Neuronal stem cell (in vitro differentiated cells): Measurements from ENCODE around the gene TMEM107.

Experiments used
- DNase-seq: peaks from one replicate; pipeline ENCODE4 v3.0.0-alpha.2; 2013; ENCODE audit warnings: low spot score
- H2AFZ ChIP-seq: one replicate; pipeline ENCODE4 v1.6.1; 2013; ENCODE audit warnings: mild to moderate bottlenecking, low read length, inconsistent platforms
- H2AK5ac ChIP-seq: 2 replicates; pipeline ENCODE4 v1.6.1; 2013; ENCODE audit warnings: low read depth, mild to moderate bottlenecking, inconsistent platforms, low read length, moderate library complexity, mixed read lengths
- H2BK120ac ChIP-seq: 2 replicates; pipeline ENCODE4 v1.6.1; 2013; ENCODE audit warnings: low read depth, mild to moderate bottlenecking, inconsistent platforms, low read length, moderate library complexity, mixed read lengths
- H2BK12ac ChIP-seq: one replicate; pipeline ENCODE4 v1.6.1; 2013; ENCODE audit warnings: low read length, inconsistent platforms
- H2BK15ac ChIP-seq: 2 replicates; pipeline ENCODE4 v1.6.1; 2013; ENCODE audit warnings: mild to moderate bottlenecking, low read length, inconsistent platforms, mixed read lengths
- H2BK5ac ChIP-seq: one replicate; pipeline ENCODE4 v1.6.1; 2013; ENCODE audit warnings: inconsistent platforms, mild to moderate bottlenecking, low read length, moderate library complexity
- H3K14ac ChIP-seq: one replicate; pipeline ENCODE4 v1.6.1; 2013; ENCODE audit warnings: low read length, inconsistent platforms
- H3K18ac ChIP-seq: 2 replicates; pipeline ENCODE4 v1.6.1; 2013; ENCODE audit warnings: low read length, inconsistent platforms
- H3K23ac ChIP-seq: 2 replicates; pipeline ENCODE4 v1.6.1; 2013; ENCODE audit warnings: low read depth, mild to moderate bottlenecking, mixed read lengths, low read length, inconsistent platforms; ENCODE audit not compliant: poor library complexity
- H3K27ac ChIP-seq: replicated peaks from 3 replicates; pipeline ENCODE4 v1.5.1; 2013; ENCODE audit warnings: low read length, inconsistent platforms
- H3K27me3 ChIP-seq, 3 experiments: 2 replicates each; pipeline ENCODE4 v1.6.1; 2013; ENCODE audit warnings: low read length in 3 of 3, mild to moderate bottlenecking in 2 of 3, inconsistent platforms in 1 of 3, low read depth in 1 of 3, mixed read lengths in 1 of 3, moderate library complexity in 1 of 3; ENCODE audit not compliant: control insufficient read depth in 3 of 3, insufficient read depth in 3 of 3
- H3K36me3 ChIP-seq, 2 donors: replicated peaks in 1 of 2; 2 replicates each; pipeline ENCODE4 v1.6.1; 2013; ENCODE audit warnings: low read length in 2 of 2; ENCODE audit not compliant: control insufficient read depth in 2 of 2, insufficient read depth in 2 of 2
- H3K4ac ChIP-seq: 2 replicates; pipeline ENCODE4 v1.6.1; 2013; ENCODE audit warnings: inconsistent platforms, mild to moderate bottlenecking, low read length, moderate library complexity
- H3K4me1 ChIP-seq, 2 donors: 1 replicate in 1 of 2; 2 replicates in 1 of 2; pipeline ENCODE4 v1.6.1; 2013; ENCODE audit warnings: low read length in 2 of 2, low read depth in 1 of 2; ENCODE audit not compliant: control insufficient read depth in 2 of 2, insufficient read depth in 1 of 2
- H3K4me2 ChIP-seq: one replicate; pipeline ENCODE4 v1.6.1; 2013; ENCODE audit warnings: mild to moderate bottlenecking, low read length, inconsistent platforms; ENCODE audit not compliant: insufficient read depth, poor library complexity, severe bottlenecking
- H3K4me3 ChIP-seq, 2 donors: 2 replicates each; pipeline ENCODE4 v1.5.1; 2013; ENCODE audit warnings: low read length in 2 of 2, mild to moderate bottlenecking in 2 of 2, inconsistent platforms in 1 of 2, moderate library complexity in 1 of 2
- H3K79me1 ChIP-seq: one replicate; pipeline ENCODE4 v1.6.1; 2013; ENCODE audit warnings: low read depth, mild to moderate bottlenecking, inconsistent platforms, low read length, moderate library complexity
- H3K9ac ChIP-seq: one replicate; pipeline ENCODE4 v1.6.1; 2013; ENCODE audit warnings: mild to moderate bottlenecking, low read depth, low read length, inconsistent platforms; ENCODE audit not compliant: poor library complexity
- H3K9me3 ChIP-seq, 2 donors: replicated peaks in 1 of 2; 2 replicates each; pipeline versions ENCODE3 to v1.6.1; 2013; ENCODE audit warnings: low read length in 2 of 2, mild to moderate bottlenecking in 2 of 2, inconsistent platforms in 1 of 2, low read depth in 1 of 2, mixed read lengths in 1 of 2, moderate library complexity in 1 of 2; ENCODE audit not compliant: control insufficient read depth in 2 of 2, insufficient read depth in 1 of 2
- H4K8ac ChIP-seq: one replicate; pipeline ENCODE4 v1.6.1; 2013; ENCODE audit warnings: low read depth, mild to moderate bottlenecking, inconsistent platforms, low read length, moderate library complexity
- H4K91ac ChIP-seq: one replicate; pipeline ENCODE4 v1.6.1; 2013; ENCODE audit warnings: low read length, low read depth, mild to moderate bottlenecking, inconsistent platforms; ENCODE audit not compliant: poor library complexity
- WGBS, 2 donors: extraction: QIAGEN DNeasy Blood & Tissue Kit; methylation state at CpG; one replicate each; pipeline ENCODE4 v1.1.7; 2013; ENCODE audit warnings: missing lambda C conversion rate in 2 of 2, mixed read lengths in 1 of 2; ENCODE audit not compliant: insufficient read length in 2 of 2, insufficient replicate concordance in 1 of 2; ENCODE audit errors: extremely low coverage in 2 of 2; 5-methylcytosine and 5-hydroxymethylcytosine counted together

The TMEM107 gene

GRCh38 chr17:8160224-8160577 lies 16.0 kb downstream of the TMEM107 start:
- Histone ChIP-seq H3K9me3 (no peaks in the 10 kb centered on the region), H2AK5ac (no peak overlapping the region), H3K14ac (no peak overlapping the region), H2BK15ac (no peak overlapping the region), H3K9ac (no peak overlapping the region), H3K4ac (no peak overlapping the region), H3K4me3 (no peak overlapping the region), H2BK12ac (no peak overlapping the region), H3K23ac (no peak overlapping the region), H3K27me3 (no peaks in the 10 kb centered on the region), H3K4me1 (peaks cover 29 to 43% of the 10 kb centered on the region in 2 donors), H4K91ac (no peak overlapping the region), H3K18ac (no peak overlapping the region), H3K27ac (no peak overlapping the region), H4K8ac (no peak overlapping the region), H2BK120ac (no peak overlapping the region), H3K4me2 (no peak overlapping the region), H2BK5ac (no peak overlapping the region), H2AFZ (no peak overlapping the region), H3K36me3 (peaks cover 22 to 40% of the 10 kb centered on the region in 2 donors), H3K79me1 (peaks cover 16% of the 10 kb centered on the region)
- DNase-seq = no peak
- WGBS, 2 donors = no CpG with 5 or more reads among the region's 4 CpGs

- Histone ChIP-seq H2BK15ac (no peak overlapping the region), H2BK5ac (no peak overlapping the region), H3K4me3 (no peak overlapping the region), H3K23ac (no peak overlapping the region), H2AK5ac (no peak overlapping the region), H3K14ac (no peak overlapping the region), H3K27ac (no peak overlapping the region), H3K27me3 (no peaks in the 10 kb centered on the region), H4K91ac (no peak overlapping the region), H3K9ac (no peak overlapping the region), H3K79me1 (peaks cover 16% of the 10 kb centered on the region), H4K8ac (no peak overlapping the region), H2BK120ac (no peak overlapping the region), H3K4ac (no peak overlapping the region), H2BK12ac (no peak overlapping the region), H3K4me2 (no peak overlapping the region), H3K18ac (no peak overlapping the region), H2AFZ (no peak overlapping the region), H3K36me3 (peaks cover 22 to 40% of the 10 kb centered on the region in 2 donors), H3K9me3 (no peaks in the 10 kb centered on the region), H3K4me1 (peaks cover 30 to 43% of the 10 kb centered on the region in 2 donors)
- WGBS, 2 donors = no CpG with 5 or more reads among the region's 4 CpGs
- DNase-seq = no peak
Observed at GRCh38 chr17:8159459-8160223, 16.5 kb downstream of the TMEM107 start.

- Histone ChIP-seq H3K9ac (no peak overlapping the region), H3K4me2 (no peak overlapping the region), H3K4me3 (no peak overlapping the region), H2BK120ac (no peak overlapping the region), H3K4ac (no peak overlapping the region), H4K91ac (no peak overlapping the region), H2BK15ac (no peak overlapping the region), H3K9me3 (no peaks in the 10 kb centered on the region), H2AFZ (no peak overlapping the region), H2AK5ac (no peak overlapping the region), H2BK12ac (no peak overlapping the region), H4K8ac (no peak overlapping the region), H3K79me1 (peaks cover 16% of the 10 kb centered on the region), H2BK5ac (no peak overlapping the region), H3K4me1 (peaks cover 29 to 40% of the 10 kb centered on the region in 2 donors), H3K27me3 (no peaks in the 10 kb centered on the region), H3K18ac (no peak overlapping the region), H3K36me3 (peaks cover 22 to 40% of the 10 kb centered on the region in 2 donors), H3K23ac (no peak overlapping the region), H3K27ac (no peak overlapping the region), H3K14ac (no peak overlapping the region)
- WGBS, 2 donors = no CpG with 5 or more reads among the region's 3 CpGs
- DNase-seq = no peak
Observed at GRCh38 chr17:8159032-8159400, 17.2 kb downstream of the TMEM107 start.

- H2BK15ac ChIP-seq = no peak overlapping the region
- no peak overlapping the region for H3K23ac ChIP-seq
- peaks cover 22 to 40% of the 10 kb centered on the region in 2 donors for H3K36me3 ChIP-seq
- no peaks in the 10 kb centered on the region for H3K9me3 ChIP-seq
- no peak overlapping the region for H4K8ac ChIP-seq
- peaks cover 16% of the 10 kb centered on the region for H3K79me1 ChIP-seq
- H3K4me1 ChIP-seq = peaks cover 29 to 39% of the 10 kb centered on the region in 2 donors
- no peak overlapping the region for H2AFZ ChIP-seq
- no CpG with 5 or more reads among the region's 20 CpGs for WGBS, 2 donors
- H3K4me3 ChIP-seq = no peak overlapping the region
- H3K27ac ChIP-seq = no peak overlapping the region
- no peak overlapping the region for H2AK5ac ChIP-seq
- no peak overlapping the region for H3K14ac ChIP-seq
- no peaks in the 10 kb centered on the region for H3K27me3 ChIP-seq
- no peak overlapping the region for H2BK5ac ChIP-seq
- H3K4me2 ChIP-seq = no peak overlapping the region
- peak; percentile 82 for DNase-seq
- H3K18ac ChIP-seq = no peak overlapping the region
- H2BK120ac ChIP-seq = no peak overlapping the region
- H4K91ac ChIP-seq = no peak overlapping the region
- H3K4ac ChIP-seq = no peak overlapping the region
- H3K9ac ChIP-seq = no peak overlapping the region
- no peak overlapping the region for H2BK12ac ChIP-seq
Observed at GRCh38 chr17:8158267-8159031, 17.7 kb downstream of the TMEM107 start.
